Mucosa of rectum (tissue), 2 donors: Measurements from ENCODE around the gene RIPK3.

ENCODE experiments used
- H3K27ac ChIP-seq, 2 donors: one replicate each; pipeline ENCODE4 v1.7.0; 2013; ENCODE audit warnings: inconsistent platforms in 2 of 2, low read depth in 2 of 2, low read length in 2 of 2
- H3K27me3 ChIP-seq, 2 donors: one replicate each; pipeline ENCODE4 v1.7.0; 2013; ENCODE audit warnings: low read length in 2 of 2; ENCODE audit not compliant: control insufficient read depth in 2 of 2, insufficient read depth in 2 of 2
- H3K36me3 ChIP-seq, 2 donors: one replicate each; pipeline ENCODE4 v1.7.0; 2013; ENCODE audit warnings: low read length in 2 of 2; ENCODE audit not compliant: control insufficient read depth in 2 of 2, insufficient read depth in 2 of 2
- H3K4me1 ChIP-seq, 2 donors: one replicate each; pipeline ENCODE4 v1.7.0; 2013; ENCODE audit warnings: low read length in 2 of 2, mild to moderate bottlenecking in 1 of 2; ENCODE audit not compliant: control insufficient read depth in 2 of 2, insufficient read depth in 2 of 2
- H3K4me3 ChIP-seq, 2 donors: one replicate each; pipeline ENCODE4 v1.7.0; 2013; ENCODE audit warnings: low read length in 2 of 2
- H3K9ac ChIP-seq, 2 donors: one replicate each; pipeline ENCODE4 v1.7.0; 2013; ENCODE audit warnings: low read length in 2 of 2, low read depth in 1 of 2, mild to moderate bottlenecking in 1 of 2
- H3K9me3 ChIP-seq, 2 donors: one replicate each; pipeline ENCODE4 v1.7.0; 2013; ENCODE audit warnings: low read length in 2 of 2; ENCODE audit not compliant: control insufficient read depth in 2 of 2
- donor health status: healthy.
- donor health status: Normal muscosa, but diverticular disease.

The RIPK3 gene

DNA sequence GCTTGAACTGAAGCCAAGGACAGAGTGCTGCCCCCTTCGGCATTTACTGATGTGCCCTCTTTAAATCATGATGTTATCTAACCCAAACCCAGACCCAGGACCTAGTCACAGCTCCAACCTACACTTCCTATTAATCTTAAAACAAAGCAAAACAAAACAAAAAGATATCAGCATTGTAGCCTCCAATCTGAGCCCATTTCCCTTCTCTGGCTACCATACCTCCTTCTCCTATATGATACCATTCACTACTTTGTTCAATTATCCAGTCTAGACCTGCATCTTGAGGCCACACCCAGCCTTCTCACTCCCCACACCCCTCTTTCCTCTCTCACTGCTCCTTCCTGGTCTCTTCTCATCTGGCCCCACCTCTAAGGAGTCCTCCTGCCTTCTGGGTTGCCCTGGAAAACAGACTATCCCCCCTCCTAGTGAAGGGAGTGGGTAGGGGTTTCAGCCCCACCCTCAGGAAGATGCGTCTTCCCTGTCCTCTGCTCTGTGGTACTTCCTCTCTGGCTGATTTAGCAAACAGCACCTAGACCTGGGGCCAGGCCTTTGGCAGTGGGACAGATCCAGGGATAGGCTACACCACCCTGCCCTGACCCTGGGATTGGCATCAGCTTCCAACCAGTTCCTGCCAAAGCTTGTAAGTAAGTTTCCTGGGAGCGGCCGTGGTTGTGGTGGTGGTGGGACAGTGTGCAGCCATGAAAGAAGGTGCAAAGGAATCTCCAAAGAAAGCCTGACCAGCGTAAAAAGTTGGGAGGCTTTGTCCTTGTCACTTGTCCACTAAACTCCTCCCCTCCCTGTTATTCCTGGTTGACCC lies 25.2 kb downstream of the RIPK3 start:
- no peak overlapping the region for H3K9ac ChIP-seq
- H3K27ac ChIP-seq: peak overlapping the region in 1 of 2 donors; percentile 38
- peaks cover 0 to 3% of the 10 kb centered on the region in 2 donors for H3K27me3 ChIP-seq
- no peak overlapping the region for H3K4me3 ChIP-seq
- H3K4me1 ChIP-seq: peaks cover 29 to 39% of the 10 kb centered on the region in 2 donors
- H3K9me3 ChIP-seq: no peaks in the 10 kb centered on the region
- H3K36me3 ChIP-seq: no peaks in the 10 kb centered on the region

- Histone ChIP-seq H3K4me1 (peaks cover 32 to 45% of the 10 kb centered on the region in 2 donors), H3K4me3 (no peak overlapping the region), H3K36me3 (no peaks in the 10 kb centered on the region), H3K9me3 (no peaks in the 10 kb centered on the region), H3K9ac (no peak overlapping the region), H3K27ac (peak overlapping the region in 1 of 2 donors; percentile 43), H3K27me3 (no peaks in the 10 kb centered on the region)
Measured at GRCh38 chr14:24313913-24314312, 25.9 kb downstream of the RIPK3 start.

DNA sequence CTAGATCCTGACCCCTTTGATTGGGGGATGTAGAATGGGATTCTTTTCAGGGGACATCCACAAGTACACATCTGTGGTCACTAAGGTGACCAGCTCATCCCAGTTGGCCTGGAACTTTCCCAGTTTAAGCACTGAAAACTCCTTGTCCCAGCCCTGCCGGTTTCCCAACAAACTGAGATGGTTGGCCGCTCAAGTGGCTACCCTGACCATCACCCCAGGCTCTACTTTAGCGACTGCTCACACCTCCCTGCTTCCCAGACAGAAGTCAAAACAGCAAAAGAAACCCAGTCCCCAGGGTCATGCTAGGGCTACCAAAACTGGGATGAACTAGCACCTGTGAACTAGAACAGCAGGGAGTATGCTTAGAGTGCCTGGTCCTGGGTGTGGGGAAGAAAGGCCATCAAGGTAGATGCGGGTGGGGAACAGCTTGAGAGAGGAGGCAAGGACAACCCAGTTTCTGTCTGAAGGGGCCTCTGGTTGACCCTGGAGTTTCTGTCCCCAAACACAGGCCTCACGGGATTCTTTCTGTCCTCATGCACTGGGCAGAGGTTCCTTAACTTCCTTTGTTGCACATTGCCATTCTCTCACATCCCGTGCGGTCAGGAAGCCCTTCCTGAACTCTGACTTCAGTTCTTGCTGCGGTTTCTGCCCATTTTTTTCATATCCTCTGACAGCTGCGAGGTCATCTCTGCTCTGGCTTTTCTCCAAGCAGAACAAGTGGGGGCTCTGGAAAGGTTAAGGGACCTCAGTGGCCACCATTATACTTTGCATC lies 26.9 kb downstream of the RIPK3 start:
- Histone ChIP-seq H3K9ac (peak overlapping the region in 1 of 2 donors; percentile 6), H3K9me3 (no peaks in the 10 kb centered on the region), H3K4me1 (peaks cover 39 to 52% of the 10 kb centered on the region in 2 donors), H3K27me3 (no peaks in the 10 kb centered on the region), H3K4me3 (peak overlapping the region in 1 of 2 donors; percentile 44), H3K36me3 (no peaks in the 10 kb centered on the region), H3K27ac (peak overlapping the region; percentile 39 to 83)

DNA sequence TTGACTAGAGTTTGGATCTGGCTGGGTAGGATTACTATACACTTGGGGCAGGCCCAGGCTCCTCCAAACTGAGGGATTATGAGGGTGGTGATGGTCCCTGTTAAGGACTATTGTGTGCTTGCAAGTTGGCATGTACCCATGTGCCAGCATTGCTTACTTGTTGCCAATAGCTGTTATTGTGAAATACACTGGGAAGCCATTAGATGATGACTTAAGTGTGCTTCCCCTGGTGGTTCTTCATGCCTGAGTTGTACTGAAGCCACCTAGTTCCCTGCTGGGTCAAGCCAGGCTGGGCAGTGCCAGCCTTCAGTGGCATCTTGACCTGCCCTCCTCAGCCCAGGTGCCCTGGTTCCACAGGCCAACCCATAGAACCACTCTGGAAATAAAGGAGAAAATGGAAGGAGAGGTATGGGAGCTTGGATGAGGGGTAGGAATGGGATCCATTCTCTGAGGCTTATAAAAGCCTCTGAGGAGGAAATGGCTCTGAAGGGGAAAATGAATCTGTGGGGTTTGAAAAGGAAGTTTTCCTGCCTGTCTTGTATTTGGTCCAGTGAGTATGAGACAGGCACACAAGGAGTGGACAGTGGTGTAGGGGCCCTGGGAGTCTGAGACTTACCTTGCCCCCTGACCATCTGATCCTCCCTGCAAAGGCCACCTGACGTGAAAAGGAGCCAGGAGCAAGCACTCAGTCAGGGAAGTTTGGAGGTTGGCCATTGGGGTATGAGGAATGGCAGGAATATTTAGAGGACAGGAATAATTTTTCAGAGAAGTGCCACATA lies 27.8 kb downstream of the RIPK3 start:
- H3K27me3 ChIP-seq: no peaks in the 10 kb centered on the region
- H3K4me1 ChIP-seq: peaks cover 47 to 61% of the 10 kb centered on the region in 2 donors
- peak overlapping the region; percentile 10 to 52 for H3K9ac ChIP-seq
- H3K27ac ChIP-seq: peak overlapping the region in 1 of 2 donors; percentile 83
- H3K36me3 ChIP-seq: peaks cover 0 to 2% of the 10 kb centered on the region in 2 donors
- H3K9me3 ChIP-seq: no peaks in the 10 kb centered on the region
- peak overlapping the region in 1 of 2 donors; percentile 74 for H3K4me3 ChIP-seq

DNA sequence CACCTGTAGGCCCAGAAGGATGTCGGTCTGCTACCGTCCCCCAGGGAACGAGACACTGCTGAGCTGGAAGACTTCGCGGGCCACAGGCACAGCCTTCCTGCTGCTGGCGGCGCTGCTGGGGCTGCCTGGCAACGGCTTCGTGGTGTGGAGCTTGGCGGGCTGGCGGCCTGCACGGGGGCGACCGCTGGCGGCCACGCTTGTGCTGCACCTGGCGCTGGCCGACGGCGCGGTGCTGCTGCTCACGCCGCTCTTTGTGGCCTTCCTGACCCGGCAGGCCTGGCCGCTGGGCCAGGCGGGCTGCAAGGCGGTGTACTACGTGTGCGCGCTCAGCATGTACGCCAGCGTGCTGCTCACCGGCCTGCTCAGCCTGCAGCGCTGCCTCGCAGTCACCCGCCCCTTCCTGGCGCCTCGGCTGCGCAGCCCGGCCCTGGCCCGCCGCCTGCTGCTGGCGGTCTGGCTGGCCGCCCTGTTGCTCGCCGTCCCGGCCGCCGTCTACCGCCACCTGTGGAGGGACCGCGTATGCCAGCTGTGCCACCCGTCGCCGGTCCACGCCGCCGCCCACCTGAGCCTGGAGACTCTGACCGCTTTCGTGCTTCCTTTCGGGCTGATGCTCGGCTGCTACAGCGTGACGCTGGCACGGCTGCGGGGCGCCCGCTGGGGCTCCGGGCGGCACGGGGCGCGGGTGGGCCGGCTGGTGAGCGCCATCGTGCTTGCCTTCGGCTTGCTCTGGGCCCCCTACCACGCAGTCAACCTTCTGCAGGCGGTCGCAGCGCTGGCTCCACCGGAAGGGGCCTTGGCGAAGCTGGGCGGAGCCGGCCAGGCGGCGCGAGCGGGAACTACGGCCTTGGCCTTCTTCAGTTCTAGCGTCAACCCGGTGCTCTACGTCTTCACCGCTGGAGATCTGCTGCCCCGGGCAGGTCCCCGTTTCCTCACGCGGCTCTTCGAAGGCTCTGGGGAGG lies 28.9 kb downstream of the RIPK3 start, which contains the start of gene LTB4R:
LTB4R (plus strand) TSS at position 857 of the 959 bp plus-strand sequence. CDS start 4,150 bp downstream, outside the sequence.
- no peaks in the 10 kb centered on the region for H3K27me3 ChIP-seq
- H3K9me3 ChIP-seq: no peaks in the 10 kb centered on the region
- peak within 1 kb of the TSS; percentile 52 for H3K9ac ChIP-seq
- peak within 1 kb of the TSS; percentile 63 to 83 for H3K27ac ChIP-seq
- peaks cover 8 to 13% of the 10 kb centered on the region in 2 donors for H3K36me3 ChIP-seq
- H3K4me1 ChIP-seq: peaks cover 36 to 57% of the 10 kb centered on the region in 2 donors
- H3K4me3 ChIP-seq: peak within 1 kb of the TSS; percentile 55 to 74

GRCh38 chr14:24310265-24310645 lies 29.5 kb downstream of the RIPK3 start:
- H3K27ac ChIP-seq: peak overlapping the region; percentile 63 to 83
- no peaks in the 10 kb centered on the region for H3K27me3 ChIP-seq
- H3K4me1 ChIP-seq: peaks cover 31 to 52% of the 10 kb centered on the region in 2 donors
- H3K36me3 ChIP-seq: peaks cover 15 to 20% of the 10 kb centered on the region in 2 donors
- peak overlapping the region; percentile 55 to 74 for H3K4me3 ChIP-seq
- H3K9me3 ChIP-seq: no peaks in the 10 kb centered on the region
- H3K9ac ChIP-seq: peak overlapping the region; percentile 52

DNA sequence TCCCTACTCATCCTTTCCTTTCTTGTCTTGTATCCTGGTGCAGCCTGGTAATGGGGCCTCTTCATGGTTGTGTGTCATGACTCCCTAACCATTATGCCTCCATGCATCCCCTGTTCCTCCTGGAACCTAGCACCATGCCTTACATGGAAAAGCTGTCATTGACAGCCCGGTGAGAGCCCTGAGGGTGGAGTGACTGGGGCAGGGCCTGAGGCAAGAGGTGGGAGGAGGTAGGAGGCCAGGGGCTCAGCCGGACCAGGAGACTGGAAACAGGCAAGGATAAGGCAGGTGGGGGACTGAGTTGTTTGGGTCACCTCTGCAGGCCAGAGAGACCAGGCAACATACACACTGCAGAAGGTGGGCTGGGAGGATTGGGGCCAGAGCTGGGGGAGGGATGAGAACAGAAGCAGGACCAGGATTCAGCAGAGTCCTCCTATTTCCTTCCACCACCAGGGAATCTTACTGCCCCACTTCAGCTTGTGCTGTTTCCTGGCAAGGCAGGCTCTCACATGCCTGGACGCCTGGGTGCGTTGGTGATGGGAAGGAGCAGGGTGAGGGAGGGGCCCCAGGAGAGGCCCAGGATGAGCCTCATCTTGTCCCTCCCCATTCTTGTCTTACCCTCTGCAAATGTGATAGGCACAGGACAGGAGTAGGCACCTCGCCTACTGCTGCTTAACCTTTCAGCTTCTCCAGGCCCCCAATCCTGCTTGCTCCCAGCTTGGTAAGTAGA lies 30.1 kb downstream of the RIPK3 start, which contains the start of gene LTB4R2:
LTB4R2 (plus strand) TSS at position 603 of the 727 bp plus-strand sequence. CDS start 525 bp downstream, outside the sequence.
- H3K27ac ChIP-seq: peak within 1 kb of the TSS; percentile 63 to 83
- no peaks in the 10 kb centered on the region for H3K9me3 ChIP-seq
- H3K4me1 ChIP-seq: peaks cover 31 to 52% of the 10 kb centered on the region in 2 donors
- no peaks in the 10 kb centered on the region for H3K27me3 ChIP-seq
- H3K9ac ChIP-seq: peak within 1 kb of the TSS; percentile 52
- H3K36me3 ChIP-seq: peaks cover 20 to 25% of the 10 kb centered on the region in 2 donors
- peak within 1 kb of the TSS; percentile 55 to 74 for H3K4me3 ChIP-seq

DNA sequence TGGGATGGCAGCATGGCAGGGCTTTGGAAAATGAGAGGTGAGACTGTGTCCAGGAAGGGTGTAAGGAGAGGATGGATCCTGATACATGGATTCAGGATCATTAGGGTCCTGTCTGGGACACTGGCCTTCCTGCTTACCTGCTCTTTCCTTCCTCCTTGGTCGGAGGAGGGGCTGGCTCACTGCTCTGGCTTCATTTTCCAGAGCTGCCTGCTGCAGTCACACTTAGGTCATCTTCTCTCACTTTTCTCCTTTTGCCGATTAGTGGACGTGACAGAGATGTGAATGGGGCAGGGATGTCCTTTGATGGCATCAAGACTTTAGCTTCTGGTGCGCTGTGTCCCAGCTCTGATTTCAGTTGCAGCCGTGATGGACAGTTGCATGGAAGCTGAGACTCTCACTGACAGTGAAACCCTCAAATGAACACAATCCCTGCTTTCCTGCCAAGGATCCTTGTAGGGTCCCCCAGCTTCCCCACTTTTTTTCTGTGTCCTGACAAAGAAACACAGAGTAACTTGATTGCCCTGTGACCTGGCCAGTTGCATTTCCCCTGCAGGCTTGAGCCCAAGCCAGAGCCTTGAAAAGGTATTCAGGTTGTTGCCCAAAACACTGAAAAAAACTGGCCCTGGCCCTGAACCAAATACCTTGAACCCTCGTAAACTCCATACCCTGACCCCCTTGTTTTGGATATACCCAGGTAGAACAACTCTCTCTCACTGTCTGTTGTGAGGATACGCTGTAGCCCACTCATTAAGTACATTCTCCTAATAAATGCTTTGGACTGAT lies 31.3 kb downstream of the RIPK3 start:
- H3K9ac ChIP-seq: peak overlapping the region in 1 of 2 donors; percentile 4
- peak overlapping the region in 1 of 2 donors; percentile 66 for H3K27ac ChIP-seq
- peaks cover 31 to 37% of the 10 kb centered on the region in 2 donors for H3K36me3 ChIP-seq

More for the DNA sequence above, 31.3 kb downstream of the RIPK3 start:
- Histone ChIP-seq H3K27me3 (no peaks in the 10 kb centered on the region), H3K4me1 (peaks cover 31 to 45% of the 10 kb centered on the region in 2 donors), H3K4me3 (no peak overlapping the region), H3K9me3 (no peaks in the 10 kb centered on the region)
